Measurements from ENCODE around the gene PRUNE2.
"Not testable (repeated sequence)": the region's sequence is repeated elsewhere in the genome, so short reads cannot be mapped to it uniquely, and the experiment has no call there.

DNA sequence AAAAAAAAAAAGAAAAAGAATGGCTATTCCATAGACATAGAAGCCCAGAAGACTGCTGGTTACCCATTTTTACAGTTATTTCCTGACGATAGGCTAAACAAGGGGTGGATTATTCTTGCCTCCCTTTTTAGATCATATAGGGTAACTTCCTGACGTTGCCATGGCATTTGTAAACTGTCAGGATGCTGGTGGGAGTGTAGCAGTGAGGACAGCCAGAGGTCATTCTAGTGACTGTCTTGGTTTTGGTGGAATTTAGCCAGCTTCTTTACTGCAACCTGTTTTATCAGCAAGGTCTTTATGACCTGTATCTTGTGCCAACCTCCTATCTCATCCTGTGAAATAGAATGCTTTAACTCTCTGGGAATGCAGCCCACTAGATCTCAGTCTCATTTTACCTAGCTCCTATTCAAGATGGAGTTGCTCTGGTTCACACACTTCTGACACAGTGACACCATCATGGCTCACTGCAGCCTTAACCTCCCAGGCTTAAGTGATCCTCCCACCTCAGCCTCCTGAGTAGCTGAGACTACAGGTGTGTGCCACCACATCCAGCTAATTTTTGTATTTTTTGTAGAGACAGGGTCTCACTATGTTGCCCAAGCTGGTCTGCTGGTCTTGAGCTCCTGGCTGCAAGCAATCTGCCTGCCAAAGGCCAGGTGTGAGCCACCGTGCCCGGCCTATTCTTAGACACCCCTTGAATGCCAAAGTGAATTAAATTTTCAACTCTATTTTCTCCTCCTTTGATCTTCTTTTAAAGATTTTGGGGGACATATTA, 311.8 kb downstream of the PRUNE2 start:
- not testable (repeated sequence) for TF ChIP-seq POLR2AphosphoS5 (IDR thresholded peaks at IDR 0.05; ENCODE audit: borderline replicate concordance, low read depth, low read length); EZH2 (IDR thresholded peaks at IDR 0.05)
